ENCODE results near the gene OR8D4.
"Not testable (repeated sequence)": the region's sequence is repeated elsewhere in the genome, so short reads cannot be mapped to it uniquely, and the experiment has no call there.

The OR8D4 gene

GRCh38 chr11:123901867-123902266, at the start of gene OR8D4:
Gene OR8D4 (plus strand): TSS chr11:123902167. CDS start chr11:123906432, 4,265 bp downstream.
- no peak for DNase-seq

DNA sequence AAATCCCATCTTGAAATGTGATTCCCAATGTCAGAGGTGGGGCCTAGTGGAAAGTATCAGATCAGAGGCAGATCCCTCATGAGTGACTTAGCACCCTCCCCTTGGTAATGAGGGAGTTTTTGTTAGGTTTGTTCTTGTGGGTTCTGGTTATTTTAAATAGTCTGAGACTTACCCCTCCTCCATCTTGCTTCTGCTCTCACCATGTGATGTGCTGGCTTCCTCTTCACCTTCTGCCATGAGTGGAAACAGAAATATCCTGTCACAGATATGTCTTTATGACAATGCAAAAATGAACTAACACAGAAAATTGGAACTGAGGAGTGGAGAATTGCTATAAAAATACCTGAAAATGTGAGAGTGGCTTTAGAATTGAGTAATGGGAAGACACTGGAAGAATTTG, 49.6 kb upstream of the OR8D4 start:
- no peak for DNase-seq

- DNase-seq = no peak
Measured at GRCh38 chr11:123853038-123853437, 48.9 kb upstream of the OR8D4 start.

DNA sequence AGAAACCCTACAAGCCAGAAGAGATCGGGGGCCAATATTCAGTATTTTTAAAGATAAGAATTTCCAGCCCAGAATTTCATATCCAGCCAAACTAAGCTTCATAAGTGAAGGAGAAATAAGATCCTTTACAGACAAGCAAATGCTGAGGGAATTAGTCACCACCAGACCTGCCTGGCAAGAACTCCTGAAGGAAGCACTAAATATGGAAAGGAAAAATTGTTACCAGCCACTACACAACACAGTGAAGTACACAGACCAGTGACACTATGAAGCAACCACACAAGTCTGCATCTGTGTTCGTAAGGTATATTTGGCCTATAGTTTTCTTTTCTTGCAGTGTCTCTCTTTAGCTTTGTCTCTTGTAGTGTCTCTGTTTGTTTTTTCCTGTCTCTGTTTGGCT, 45.5 kb upstream of the OR8D4 start:
- DNase-seq = no peak

DNA sequence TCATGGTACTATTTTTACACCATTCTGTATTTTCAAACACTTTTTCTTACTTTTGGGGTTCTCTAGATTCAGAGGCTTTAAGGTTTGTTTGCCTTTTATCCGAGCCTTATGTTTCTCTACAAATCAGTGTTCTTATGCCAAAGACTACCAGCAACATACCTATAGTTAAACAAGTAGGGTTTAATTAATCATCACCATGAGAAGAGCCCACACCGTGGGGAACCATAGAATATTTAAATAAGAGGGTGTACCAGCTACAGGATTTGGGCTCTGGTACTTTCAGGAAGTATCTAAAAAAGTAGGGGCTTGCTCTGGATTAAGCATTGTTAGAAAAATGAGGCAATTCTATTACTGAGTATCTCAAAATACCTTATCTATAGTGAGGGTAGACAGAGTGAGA, 42.2 kb upstream of the OR8D4 start:
- no peak for DNase-seq

DNA sequence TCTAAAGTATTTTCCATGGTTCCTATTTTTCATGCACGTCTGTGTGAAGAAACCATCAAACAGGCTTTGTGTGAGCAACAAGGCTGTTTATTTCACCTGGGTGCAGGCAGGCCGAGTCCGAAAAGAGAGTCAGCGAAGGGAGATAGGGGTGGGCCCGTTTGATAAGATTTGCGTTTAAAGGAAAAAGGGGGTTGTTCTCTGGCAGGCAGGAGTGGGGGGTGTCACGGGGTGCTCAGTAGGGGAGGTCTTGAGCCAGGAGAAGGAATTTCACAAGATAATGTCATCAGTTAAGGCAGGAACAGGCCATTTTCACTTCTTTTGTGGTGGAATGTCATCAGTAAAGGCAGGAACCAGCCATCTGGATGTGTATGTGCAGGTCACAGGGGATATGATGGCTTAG, 36.7 kb upstream of the OR8D4 start:
- DNase-seq = not testable (repeated sequence)

- DNase-seq = not testable (repeated sequence)
Measured at GRCh38 chr11:123867795-123868194, 34.2 kb upstream of the OR8D4 start.

- no peak for DNase-seq
Measured at GRCh38 chr11:123880912-123881311, 21.1 kb upstream of the OR8D4 start.

GRCh38 chr11:123885570-123885969, 16.4 kb upstream of the OR8D4 start, which contains the start of gene TMEM225:
Gene TMEM225 (minus strand): TSS chr11:123885670. CDS start chr11:123885425, 245 bp downstream.
- DNase-seq = no peak

- DNase-seq = no peak
Measured at GRCh38 chr11:123892031-123892430, 9.9 kb upstream of the OR8D4 start.

DNA sequence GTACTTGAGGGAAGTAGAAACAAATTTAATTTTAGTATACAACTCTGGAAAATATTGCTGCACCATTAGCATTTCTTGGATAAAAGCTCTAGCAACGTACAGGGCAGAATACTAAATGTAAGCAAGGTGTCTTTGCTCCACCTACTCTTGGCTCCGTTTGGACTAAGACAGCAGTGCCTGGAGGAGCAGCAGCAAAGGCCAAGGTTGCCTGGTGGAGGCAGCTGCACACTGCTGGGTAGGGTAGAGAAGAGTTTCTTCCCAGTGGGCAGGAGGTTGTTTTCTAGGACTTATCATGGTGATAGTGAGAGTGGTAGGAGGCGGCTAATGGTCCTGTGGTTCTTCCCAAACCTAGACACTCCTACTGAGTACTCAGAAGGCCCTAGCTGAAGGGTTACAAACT, 2.2 kb upstream of the OR8D4 start:
- no peak for DNase-seq

GRCh38 chr11:123903932-123904331, 2.0 kb downstream of the OR8D4 start:
- no peak for DNase-seq

GRCh38 chr11:123904932-123905331, 3.0 kb downstream of the OR8D4 start:
- no peak for DNase-seq

GRCh38 chr11:123905826-123906225, 3.9 kb downstream of the OR8D4 start:
- peak in 1 of 58 donors; percentile 3 for DNase-seq

DNA sequence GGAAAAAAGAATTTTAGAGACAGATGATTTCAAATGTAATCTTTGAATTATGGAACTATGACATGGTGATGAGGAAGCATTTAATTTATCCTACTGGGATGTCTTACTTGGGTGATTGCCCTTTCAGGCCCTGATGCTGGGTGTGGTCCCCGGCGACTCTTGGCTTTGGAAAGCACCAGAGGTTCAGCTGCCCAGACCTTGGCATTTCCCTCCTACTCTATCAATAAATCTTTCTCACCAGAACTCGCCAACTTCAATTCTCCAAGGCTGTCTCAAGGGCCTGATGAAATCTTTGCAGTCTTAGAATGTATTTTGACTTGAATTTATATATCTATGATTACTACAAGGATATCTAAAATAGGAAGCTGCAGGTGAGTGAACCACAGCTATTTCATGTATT, 19.0 kb downstream of the OR8D4 start:
- DNase-seq = no peak

DNA sequence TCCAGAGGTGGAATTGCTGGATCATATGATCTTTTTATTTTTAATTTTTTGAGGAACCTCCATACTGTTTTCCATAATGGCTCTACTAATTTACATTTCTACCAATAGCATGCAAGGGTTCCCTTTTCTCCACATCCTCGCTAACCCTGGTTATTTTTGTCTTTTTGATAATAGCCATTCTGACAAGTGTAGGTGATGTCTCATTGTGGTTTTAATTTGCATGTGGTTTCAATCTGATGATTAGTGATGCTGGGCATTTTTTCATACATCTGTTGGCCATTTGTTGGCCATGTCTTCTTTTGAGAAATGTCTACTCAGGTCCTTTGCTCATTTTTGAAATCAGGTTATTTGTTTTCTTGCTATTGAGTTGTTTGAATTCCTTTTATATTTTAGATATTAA, 22.1 kb downstream of the OR8D4 start:
- DNase-seq = no peak

GRCh38 chr11:123939317-123939716, 37.4 kb downstream of the OR8D4 start, which contains the start of gene OR4D5:
Gene OR4D5 (plus strand): TSS chr11:123939617. CDS start chr11:123939617, 0 bp downstream.
- no peak for DNase-seq

- no peak for DNase-seq
Measured at GRCh38 chr11:123942413-123942812, 40.4 kb downstream of the OR8D4 start.

GRCh38 chr11:123943738-123944137, 41.8 kb downstream of the OR8D4 start, which contains the start of gene OR6T1:
Gene OR6T1 (minus strand): TSS chr11:123943838. CDS start chr11:123943838, 0 bp downstream.
- no peak for DNase-seq

DNA sequence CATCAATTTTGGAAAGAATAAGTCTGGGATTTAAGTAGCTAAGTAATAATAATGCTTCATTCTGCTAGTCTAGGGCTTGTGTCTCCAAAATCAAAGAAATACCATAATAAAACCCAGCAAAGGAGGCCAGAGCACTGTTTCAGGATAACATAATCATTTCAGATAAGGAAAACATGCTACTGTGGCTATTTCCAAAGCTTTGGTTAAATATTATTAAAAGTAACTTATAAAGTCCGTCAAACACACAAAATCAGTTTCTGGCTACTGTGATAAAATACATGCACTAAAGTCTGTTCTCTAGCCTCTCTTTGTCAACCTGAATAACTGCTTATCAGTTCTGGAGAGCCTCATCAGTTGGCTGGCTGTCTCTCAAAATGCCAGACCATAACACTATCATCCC, 43.2 kb downstream of the OR8D4 start:
- DNase-seq = no peak

DNA sequence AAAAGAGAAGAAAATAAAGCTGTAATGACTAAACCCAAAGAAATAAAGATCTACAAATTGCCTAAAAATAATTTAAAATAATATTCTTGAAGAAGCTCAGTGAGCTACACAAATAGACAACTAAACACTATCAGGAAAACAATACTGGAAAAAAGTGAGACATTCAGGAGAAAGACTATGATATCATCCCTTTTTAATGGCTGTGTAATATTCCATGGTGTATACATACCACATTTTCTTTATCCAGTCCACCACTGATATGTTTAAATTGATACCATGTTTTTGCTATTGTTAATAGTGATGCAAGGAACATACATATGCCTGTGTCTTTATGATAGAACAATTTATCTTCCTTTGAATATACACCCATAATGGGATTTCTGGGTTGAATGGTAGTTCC, 54.8 kb downstream of the OR8D4 start:
- DNase-seq = no peak

All from anterior cingulate cortex (tissue), 58 donors.